HG03064 (cell line): ENCODE measurements around the gene VCAN.
A peak's percentile ranks its signal among the peaks of the same experiment; 100 is the strongest.
"Not testable (repeated sequence)": the region's sequence is repeated elsewhere in the genome, so short reads cannot be mapped to it uniquely, and the experiment has no call there.

Source experiments
- ATAC-seq: cut with Tn5 transposase; IDR thresholded peaks from one replicate; pipeline ENCODE4 v1.9.1; 2021; ENCODE audit warnings: low read depth; ENCODE audit not compliant: unreplicated experiment

VCAN gene

GRCh38 chr5:83471405-83472212 is at the start of gene VCAN:
Gene VCAN, plus strand, starts transcription at chr5:83471744. Its CDS starts 11,775 bp downstream, at chr5:83483519.
- no peak for ATAC-seq

GRCh38 chr5:83422284-83422683 is 49.3 kb upstream of the VCAN start:
- ATAC-seq = no peak

GRCh38 chr5:83426855-83427254 is 44.7 kb upstream of the VCAN start:
- ATAC-seq = no peak

GRCh38 chr5:83428126-83428525 is 43.4 kb upstream of the VCAN start:
- no peak for ATAC-seq

- ATAC-seq = no peak
Observed at GRCh38 chr5:83428890-83429289, 42.7 kb upstream of the VCAN start.

GRCh38 chr5:83430130-83431010 is 41.2 kb upstream of the VCAN start:
- ATAC-seq = peak; percentile 86

DNA sequence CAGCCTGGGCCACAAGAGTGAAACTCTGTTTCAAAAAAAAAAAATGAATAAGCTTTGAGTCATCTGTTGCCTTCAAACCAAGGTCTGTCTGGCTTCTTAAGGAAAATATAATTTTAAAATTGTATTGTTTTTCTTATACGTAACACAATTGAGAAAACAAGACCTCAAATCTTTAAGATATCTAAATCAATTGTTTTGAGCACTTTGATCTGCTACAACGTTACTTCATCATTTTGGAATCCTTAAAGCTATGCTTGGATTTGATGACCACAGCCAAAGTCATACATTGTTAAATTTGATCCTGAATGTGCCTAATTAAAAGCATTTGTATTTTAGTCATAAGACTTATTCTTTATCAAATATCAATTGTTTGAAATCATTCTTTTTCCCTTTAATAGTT is 37.7 kb upstream of the VCAN start:
- ATAC-seq = no peak

GRCh38 chr5:83434946-83435345 is 36.6 kb upstream of the VCAN start:
- no peak for ATAC-seq

DNA sequence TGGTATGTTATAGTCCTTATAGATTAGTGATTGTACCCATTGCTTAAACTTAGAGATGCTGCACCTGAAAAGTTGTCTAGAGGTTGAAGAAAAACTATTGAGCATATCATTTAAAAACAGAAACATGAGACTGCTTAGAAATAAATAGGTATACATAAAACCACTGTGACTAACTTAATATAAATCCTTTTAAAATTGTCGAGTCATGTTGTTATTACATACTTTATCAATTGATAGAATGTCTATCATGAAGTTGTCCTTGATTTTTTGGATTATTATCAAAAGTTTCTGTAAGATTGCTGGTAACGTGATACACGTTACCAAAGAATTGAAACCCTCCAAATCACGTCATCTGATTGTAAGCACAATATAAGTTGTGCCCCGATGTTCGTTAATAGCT is 35.3 kb upstream of the VCAN start:
- ATAC-seq = no peak

- not testable (repeated sequence) for ATAC-seq
Observed at GRCh38 chr5:83437697-83438096, 33.8 kb upstream of the VCAN start.

DNA sequence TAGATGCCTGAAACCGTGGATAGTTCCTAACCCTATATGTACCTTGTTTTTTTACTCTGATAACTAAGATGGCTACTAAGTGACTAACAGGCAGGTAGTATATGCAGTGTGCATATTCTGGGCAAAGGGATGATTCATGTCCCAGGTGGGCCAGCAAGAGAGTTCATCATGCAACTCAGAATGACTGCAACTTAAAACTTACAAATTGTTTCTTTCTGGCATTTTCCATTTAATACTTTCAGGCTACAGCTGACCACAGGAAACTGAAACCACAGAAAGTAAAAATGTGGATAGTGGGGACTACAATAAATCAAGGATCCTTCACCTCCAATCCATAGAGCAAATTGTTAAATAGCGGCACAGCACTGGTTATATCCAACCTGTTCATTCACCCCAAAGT is 30.7 kb upstream of the VCAN start:
- ATAC-seq = no peak

GRCh38 chr5:83441747-83442146 is 29.8 kb upstream of the VCAN start:
- no peak for ATAC-seq

GRCh38 chr5:83443534-83443933 is 28.0 kb upstream of the VCAN start:
- ATAC-seq = no peak

- no peak for ATAC-seq
Observed at GRCh38 chr5:83444445-83444844, 27.1 kb upstream of the VCAN start.

GRCh38 chr5:83446253-83446947 is 25.1 kb upstream of the VCAN start:
- ATAC-seq = no peak

- no peak for ATAC-seq
Observed at GRCh38 chr5:83447533-83447932, 24.0 kb upstream of the VCAN start.

DNA sequence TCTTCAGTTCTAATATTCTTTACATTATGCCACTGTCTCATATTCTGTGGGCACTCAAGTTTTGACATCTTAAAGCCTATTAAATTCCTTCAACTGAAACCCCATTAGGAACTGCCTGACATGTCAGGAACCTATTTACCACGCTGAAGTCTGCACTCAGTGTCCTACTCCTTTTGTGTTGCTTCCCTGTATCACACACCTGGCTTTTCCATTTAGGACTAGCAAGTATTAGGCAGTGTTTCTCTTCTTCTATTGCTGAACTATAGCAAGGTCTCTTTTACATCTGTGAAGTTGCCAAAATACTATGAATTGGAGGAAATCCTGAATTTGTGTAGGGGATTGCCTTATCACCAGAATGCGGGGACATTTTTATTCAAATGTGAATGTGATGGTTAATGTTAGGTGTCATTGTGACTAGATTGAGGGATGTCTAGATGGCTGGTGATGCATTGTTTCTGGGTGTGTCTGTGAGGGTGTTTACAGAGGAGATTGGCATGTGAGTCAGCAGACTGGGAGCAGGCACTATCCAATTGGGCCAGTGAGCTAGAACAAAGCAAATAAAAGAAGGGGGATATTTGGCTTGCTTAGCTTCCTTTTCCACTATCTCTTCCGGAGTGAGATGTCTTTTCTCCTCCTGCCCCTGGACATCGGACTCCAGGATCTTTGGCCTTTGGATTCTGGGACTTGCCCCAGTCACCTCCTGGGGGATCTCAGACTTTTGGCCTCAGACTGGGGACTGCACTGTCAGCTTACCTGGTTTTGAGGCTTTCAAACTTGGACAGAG is 21.2 kb upstream of the VCAN start:
- no peak for ATAC-seq

- no peak for ATAC-seq
Observed at GRCh38 chr5:83450967-83451248, 20.6 kb upstream of the VCAN start.

- ATAC-seq = no peak
Observed at GRCh38 chr5:83451955-83452354, 19.6 kb upstream of the VCAN start.

DNA sequence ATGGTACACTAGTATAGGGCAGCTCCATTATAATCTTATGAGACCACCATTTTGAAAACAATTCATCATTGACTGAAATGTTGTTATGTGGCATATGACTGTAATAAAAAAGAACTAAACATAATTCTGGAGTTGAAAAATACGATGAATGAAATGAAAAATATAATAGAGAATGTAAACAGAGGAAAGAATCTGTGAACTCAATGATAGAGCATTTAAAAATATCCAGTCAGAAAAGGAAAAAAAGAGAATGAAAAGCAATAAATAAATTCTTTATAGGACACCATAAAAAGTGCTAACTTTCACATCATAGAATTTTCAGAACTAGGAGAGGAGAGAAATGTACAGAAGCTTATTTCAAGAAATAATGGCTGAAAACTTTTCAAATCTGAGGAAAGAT is 17.6 kb upstream of the VCAN start:
- ATAC-seq = no peak

- no peak for ATAC-seq
Observed at GRCh38 chr5:83464261-83464660, 7.3 kb upstream of the VCAN start.
